SK-N-SH (cell line): ENCODE results near the gene PDE9A. TPM values are rescaled to one million over a fixed set of nuclear protein-coding genes. Genes with fewer than 3 reads are reported as not detected.

Experiments used
- CTCF ChIA-PET: fragments of 300-600, 350-600 bp; formaldehyde crosslinking; extraction: SDS; loops from one replicate; lab custom pipeline; 2021; lab: Yijun Ruan, JAX
- POLR2A ChIA-PET: fragments of 350-600 bp; sonication (Branson Sonifier 250); formaldehyde crosslinking; extraction: SDS; loops from one replicate; lab custom pipeline; 2020; ENCODE audit warnings: antibody characterized with exemption, inconsistent platforms; lab: Yijun Ruan, JAX
- DNase-seq: peaks from one replicate; pipeline ENCODE4 v3.0.0; 2012
- H2AFZ ChIP-seq: fragments of 200-600 bp; sonication (generic); 2 replicates; pipeline ENCODE4 v1.8.1; 2016; ENCODE audit warnings: antibody characterized with exemption, mild to moderate bottlenecking, low read depth
- H3F3A ChIP-seq: fragments of 200-600 bp; sonication (generic); replicated peaks from 2 replicates; pipeline ENCODE3; 2016; ENCODE audit warnings: antibody characterized with exemption, mild to moderate bottlenecking; ENCODE audit not compliant: insufficient read depth
- H3K27ac ChIP-seq, 2 experiments: fragments of 200-500 bp in 1 of 2; fragments of 200-600 bp in 1 of 2; sonication (Bioruptor generic) in 1 of 2; sonication (generic), shearing (Covaris generic) in 1 of 2; 2 replicates each; pipeline versions ENCODE4 v1.5.1 to v1.6.1; 2014 to 2016; ENCODE audit warnings: low read depth in 2 of 2, inconsistent platforms in 1 of 2, low read length in 1 of 2, mild to moderate bottlenecking in 1 of 2, mixed read lengths in 1 of 2
- H3K27me3 ChIP-seq: fragments of 200-600 bp; sonication (generic), shearing (Covaris generic); 2 replicates; pipeline ENCODE4 v1.6.1; 2016; ENCODE audit warnings: mixed run types; ENCODE audit not compliant: insufficient read depth
- H3K36me3 ChIP-seq, 2 experiments: fragments of 200-500 bp in 1 of 2; fragments of 200-600 bp in 1 of 2; sonication (Bioruptor generic) in 1 of 2; sonication (generic) in 1 of 2; replicated peaks in 1 of 2; 2 replicates each; pipeline versions ENCODE3 to v1.5.1; 2014 to 2016; ENCODE audit warnings: low read length in 1 of 2, mild to moderate bottlenecking in 1 of 2; ENCODE audit not compliant: insufficient read depth in 2 of 2, control insufficient read depth in 1 of 2
- H3K4me1 ChIP-seq, 2 experiments: fragments of 200-500 bp in 1 of 2; fragments of 200-600 bp in 1 of 2; sonication (Bioruptor generic) in 1 of 2; sonication (generic), shearing (Covaris generic) in 1 of 2; 2 replicates each; pipeline versions ENCODE4 v1.5.1 to v1.6.1; 2014 to 2016; ENCODE audit warnings: low read depth in 1 of 2, low read length in 1 of 2, mixed run types in 1 of 2; ENCODE audit not compliant: insufficient read depth in 2 of 2, control insufficient read depth in 1 of 2
- H3K4me2 ChIP-seq: fragments of 200-600 bp; sonication (generic), shearing (Covaris generic); 2 replicates; pipeline ENCODE4 v1.6.1; 2017; ENCODE audit warnings: mixed run types
- H3K4me3 ChIP-seq, 2 experiments: fragments of 200-500 bp in 1 of 2; fragments of 200-600 bp in 1 of 2; sonication (Bioruptor generic) in 1 of 2; sonication (generic), shearing (Covaris generic) in 1 of 2; 2 replicates each; pipeline versions ENCODE4 v1.5.1 to v1.8.1; 2014 to 2016; ENCODE audit warnings: low read depth in 2 of 2, inconsistent platforms in 1 of 2, low read length in 1 of 2, mild to moderate bottlenecking in 1 of 2, mixed read lengths in 1 of 2, moderate library complexity in 1 of 2
- H3K79me2 ChIP-seq: fragments of 200-600 bp; sonication (generic); 2 replicates; pipeline ENCODE4 v1.8.1; 2017; ENCODE audit warnings: mild to moderate bottlenecking; ENCODE audit not compliant: insufficient read depth
- H3K9ac ChIP-seq: fragments of 200-600 bp; sonication (generic); 2 replicates; pipeline ENCODE4 v1.6.1; 2017; ENCODE audit warnings: mixed run types
- H3K9me2 ChIP-seq: fragments of 200-600 bp; sonication (generic); 2 replicates; pipeline ENCODE4 v1.6.1; 2017; ENCODE audit warnings: mixed run types
- H3K9me3 ChIP-seq: fragments of 200-600 bp; sonication (generic); 2 replicates; pipeline ENCODE4 v1.6.1; 2017; ENCODE audit warnings: mixed run types, mild to moderate bottlenecking, moderate library complexity
- H4K20me1 ChIP-seq: fragments of 200-600 bp; sonication (generic); 2 replicates; pipeline ENCODE4 v1.6.1; 2017; ENCODE audit warnings: mild to moderate bottlenecking, mixed run types; ENCODE audit not compliant: insufficient read depth
- CTCF ChIP-seq: fragments of 200-600 bp; sonication (generic); IDR thresholded peaks from 2 replicates; pipeline ENCODE4 v1.6.1; 2017; ENCODE audit warnings: antibody characterized with exemption, mild to moderate bottlenecking, moderate library complexity
- EZH2phosphoT487 ChIP-seq: fragments of 200-600 bp; sonication (generic); IDR thresholded peaks from 2 replicates; pipeline ENCODE4 v1.6.1; 2017; ENCODE audit warnings: low read depth, mixed run types, mild to moderate bottlenecking, antibody characterized with exemption, moderate library complexity, borderline replicate concordance
- FOSL2 ChIP-seq: IDR thresholded peaks from 2 replicates; pipeline ENCODE4 v1.4.0; 2012; ENCODE audit warnings: low read depth, mild to moderate bottlenecking, moderate library complexity, borderline replicate concordance
- FOXM1 ChIP-seq: IDR thresholded peaks from 2 replicates; pipeline ENCODE4 v1.4.0; 2012; ENCODE audit warnings: low read depth, mild to moderate bottlenecking
- GABPA ChIP-seq: IDR thresholded peaks from 2 replicates; pipeline ENCODE4 v1.4.0; 2012; ENCODE audit warnings: low read depth, mild to moderate bottlenecking
- GATA2 ChIP-seq: sonication (generic); formaldehyde crosslinking; IDR thresholded peaks from 2 replicates; pipeline ENCODE4 v1.5.0; 2020; ENCODE audit warnings: mild to moderate bottlenecking, missing genetic modification reagents
- MXI1 ChIP-seq: IDR thresholded peaks from 2 replicates; pipeline ENCODE4 v1.6.1; 2012; ENCODE audit warnings: mild to moderate bottlenecking, low read depth, low read length, improper control_type of control experiment
- NRF1 ChIP-seq: IDR thresholded peaks from 2 replicates; pipeline ENCODE4 v1.6.1; 2012; ENCODE audit warnings: low read depth, mild to moderate bottlenecking, low read length
- RFX5 ChIP-seq: IDR thresholded peaks from 2 replicates; pipeline ENCODE4 v1.6.1; 2012; ENCODE audit warnings: mild to moderate bottlenecking, improper control_type of control experiment, low read length
- RXRA ChIP-seq: IDR thresholded peaks from 2 replicates; pipeline ENCODE4 v1.4.0; 2012; ENCODE audit warnings: low read depth, mild to moderate bottlenecking, borderline replicate concordance
- SIN3A ChIP-seq: IDR thresholded peaks from 2 replicates; pipeline ENCODE4 v1.6.1; 2012; ENCODE audit warnings: low read depth, mild to moderate bottlenecking, low read length, moderate library complexity, borderline replicate concordance
- TAF1 ChIP-seq: IDR thresholded peaks from 2 replicates; pipeline ENCODE4 v1.6.1; 2012; ENCODE audit warnings: low read depth, mild to moderate bottlenecking, low read length, moderate library complexity, borderline replicate concordance
- TCF12 ChIP-seq: IDR thresholded peaks from 2 replicates; pipeline ENCODE4 v1.4.0; 2012
- USF1 ChIP-seq: IDR thresholded peaks from 2 replicates; pipeline ENCODE4 v1.4.0; 2012; ENCODE audit warnings: low read depth, borderline replicate concordance
- YY1 ChIP-seq: IDR thresholded peaks from 2 replicates; pipeline ENCODE4 v1.4.0; 2012; ENCODE audit warnings: low read depth, mild to moderate bottlenecking
- ZBTB33 ChIP-seq: IDR thresholded peaks from 2 replicates; pipeline ENCODE4 v1.4.0; 2012; ENCODE audit warnings: low read depth, borderline replicate concordance
- WGBS: methylation state at CpG from one replicate; pipeline ENCODE4 v1.1.6; 2017; ENCODE audit warnings: low lambda C conversion rate; 5-methylcytosine and 5-hydroxymethylcytosine counted together
- polyA plus RNA-seq, 3 experiments: library from polyadenylated mRNA; depleted of rRNA; stranded (reverse); fragments of >200 nt; gene quantifications; 2 replicates each; pipeline ENCODE4 v1.2.3, GENCODE V29; 2012

PDE9A gene
- polyA plus RNA-seq, 1 of the 3 experiments (the other 2 are of a cell fraction), result 0.28 TPM

GRCh38 chr21:42797522-42797921, 144.1 kb downstream of the PDE9A start:
- H3K4me3 ChIP-seq, result no peak overlapping the region
- H4K20me1 ChIP-seq, result no peaks in the 10 kb centered on the region
- H3K27ac ChIP-seq, result no peak overlapping the region
- no peaks in the 10 kb centered on the region for H3K4me1 ChIP-seq
- 64% methylated on average over 7 of the region's 7 CpGs for WGBS
- no peaks in the 10 kb centered on the region for H3F3A ChIP-seq
- no peak for TF ChIP-seq TAF1
- TF ChIP-seq GABPA, result no peak
- no peak for TF ChIP-seq RXRA
- TF ChIP-seq GATA2 (CRISPR knock-in tag), result no peak
- no peak for TF ChIP-seq USF1
- TF ChIP-seq RFX5, result no peak
- no peak for TF ChIP-seq FOSL2
- no peak for TF ChIP-seq NRF1
- TF ChIP-seq CTCF, result no peak
- TF ChIP-seq EZH2phosphoT487, result no peak
- TF ChIP-seq FOXM1, result no peak
- TF ChIP-seq ZBTB33, result no peak
- TF ChIP-seq MXI1, result no peak
- CTCF ChIA-PET, result no interaction called here
- H3K9ac ChIP-seq, result no peak overlapping the region
- POLR2A ChIA-PET, result no interaction called here
- no peak overlapping the region for H2AFZ ChIP-seq
- no peaks in the 10 kb centered on the region for H3K79me2 ChIP-seq
- no peaks in the 10 kb centered on the region for H3K27me3 ChIP-seq
- no peak for DNase-seq
- no peak overlapping the region for H3K4me2 ChIP-seq
- no peaks in the 10 kb centered on the region for H3K9me2 ChIP-seq
- no peaks in the 10 kb centered on the region for H3K36me3 ChIP-seq
- H3K9me3 ChIP-seq, result no peaks in the 10 kb centered on the region

- no peak overlapping the region for H3K4me3 ChIP-seq
- H3K79me2 ChIP-seq, result no peaks in the 10 kb centered on the region
- 47% methylated on average over 6 of the region's 6 CpGs for WGBS
- no peaks in the 10 kb centered on the region for H3K27me3 ChIP-seq
- H3K4me2 ChIP-seq, result no peak overlapping the region
- H3K9me2 ChIP-seq, result no peaks in the 10 kb centered on the region
- H3K4me1 ChIP-seq, result no peaks in the 10 kb centered on the region
- H4K20me1 ChIP-seq, result no peaks in the 10 kb centered on the region
- POLR2A ChIA-PET, result no interaction called here
- no peaks in the 10 kb centered on the region for H3K36me3 ChIP-seq
- H3K9ac ChIP-seq, result no peak overlapping the region
- no peak overlapping the region for H3K27ac ChIP-seq
- no peak overlapping the region for H2AFZ ChIP-seq
- no peaks in the 10 kb centered on the region for H3F3A ChIP-seq
- H3K9me3 ChIP-seq, result no peaks in the 10 kb centered on the region
- CTCF ChIA-PET, result no interaction called here
- TF ChIP-seq RXRA (no peak), TAF1 (no peak), TCF12 (no peak), SIN3A (no peak), YY1 (no peak)
- TF ChIP-seq, all 33 proteins: peak for 0
- no peak for DNase-seq
Observed at GRCh38 chr21:42798106-42798505, 144.7 kb downstream of the PDE9A start.
